NCI-H345 (cell line): ENCODE data around the gene TUBGCP6.
"Not testable (repeated sequence)": the region's sequence is repeated elsewhere in the genome, so short reads cannot be mapped to it uniquely, and the experiment has no call there.

ENCODE experiments used
- DNase-seq: peaks from one replicate; lab custom pipeline; 2025; lab: John Stamatoyannopoulos, UW

Gene TUBGCP6

GRCh38 chr22:50278956-50279619, 34.3 kb upstream of the TUBGCP6 start:
- no peak for DNase-seq

DNA sequence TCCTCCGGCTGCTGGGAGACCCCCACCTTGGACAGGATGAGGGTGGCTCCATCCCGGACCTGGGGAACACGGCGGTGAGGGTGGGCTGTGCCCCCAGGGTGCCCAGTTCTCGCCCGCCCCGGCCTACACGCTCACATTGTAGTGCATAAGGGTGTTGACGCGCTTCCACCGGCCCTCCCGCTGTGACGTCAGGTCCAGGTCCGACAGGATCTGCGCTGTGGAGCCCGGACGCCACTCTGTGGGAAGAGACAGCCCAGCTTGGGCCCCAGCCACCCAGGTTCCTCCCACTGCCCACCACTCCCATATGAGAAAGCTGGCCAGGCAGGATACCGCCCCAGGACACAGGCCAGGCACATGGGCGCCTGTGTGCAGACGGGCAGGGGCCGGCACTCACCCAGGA, 33.6 kb upstream of the TUBGCP6 start:
- DNase-seq: no peak

DNA sequence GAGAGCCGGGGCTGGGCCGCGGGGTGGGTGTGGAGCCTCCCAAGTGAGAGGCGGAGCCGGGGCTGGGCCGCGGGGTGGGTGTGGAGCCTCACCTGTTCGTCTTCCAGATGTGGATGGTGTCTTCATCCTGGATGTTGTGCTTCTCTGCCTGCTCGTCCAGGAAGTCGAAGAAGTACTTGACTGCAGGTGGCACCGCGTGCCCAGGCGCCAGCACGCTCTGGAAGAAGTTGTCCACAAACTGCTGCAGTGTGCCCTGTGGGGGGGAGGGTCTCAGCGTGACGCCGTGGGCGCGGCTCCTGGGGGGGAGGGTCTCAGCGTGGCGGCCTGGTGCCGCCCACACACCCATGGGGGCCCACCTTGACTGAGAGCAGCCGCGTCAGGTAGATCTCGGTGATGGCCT, 32.9 kb upstream of the TUBGCP6 start:
- DNase-seq: no peak

DNA sequence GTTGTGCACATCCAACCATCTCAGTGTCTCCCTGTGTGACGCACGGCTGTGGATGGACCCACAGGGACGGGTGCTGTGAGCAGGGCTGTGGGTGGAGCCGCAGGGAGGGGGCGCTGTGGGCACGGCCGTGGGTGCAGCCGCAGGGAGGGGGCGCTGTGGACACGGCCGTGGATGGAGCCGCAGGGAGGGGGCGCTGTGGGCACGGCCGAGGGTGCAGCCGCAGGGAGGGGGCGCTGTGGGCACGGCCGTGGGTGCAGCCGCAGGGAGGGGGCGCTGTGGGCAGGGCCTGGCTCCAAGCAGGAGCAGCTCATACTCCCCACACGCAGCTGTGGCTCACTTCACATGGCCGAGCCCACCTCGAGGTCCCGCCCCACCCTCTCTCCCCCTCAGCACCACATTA, 31.3 kb upstream of the TUBGCP6 start:
- no peak for DNase-seq

GRCh38 chr22:50275181-50276055, 30.6 kb upstream of the TUBGCP6 start:
- DNase-seq: no peak

GRCh38 chr22:50274771-50275170, 29.9 kb upstream of the TUBGCP6 start:
- no peak for DNase-seq

- peak; percentile 27 for DNase-seq
These were observed 29.5 kb upstream of the TUBGCP6 start for GRCh38 chr22:50274311-50274710.

DNA sequence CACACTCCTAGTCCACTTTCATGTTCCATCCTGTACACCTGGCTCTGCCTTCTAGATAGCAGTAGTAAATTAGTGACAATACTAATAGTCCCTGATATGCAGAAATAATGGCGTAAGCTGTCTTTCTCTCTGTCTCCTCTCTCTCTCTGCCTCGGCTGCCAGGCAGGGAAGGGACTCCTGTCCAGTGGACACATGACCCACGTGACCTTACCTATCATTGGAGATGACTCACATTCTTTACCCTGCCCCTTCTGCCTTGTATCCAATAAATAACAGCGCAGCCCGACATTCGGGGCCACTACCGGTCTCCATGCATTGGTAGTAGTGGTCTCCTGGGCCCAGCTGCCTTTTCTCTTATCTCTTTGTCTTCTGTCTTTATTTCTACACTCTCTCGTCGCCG, 29.0 kb upstream of the TUBGCP6 start:
- DNase-seq: not testable (repeated sequence)

DNA sequence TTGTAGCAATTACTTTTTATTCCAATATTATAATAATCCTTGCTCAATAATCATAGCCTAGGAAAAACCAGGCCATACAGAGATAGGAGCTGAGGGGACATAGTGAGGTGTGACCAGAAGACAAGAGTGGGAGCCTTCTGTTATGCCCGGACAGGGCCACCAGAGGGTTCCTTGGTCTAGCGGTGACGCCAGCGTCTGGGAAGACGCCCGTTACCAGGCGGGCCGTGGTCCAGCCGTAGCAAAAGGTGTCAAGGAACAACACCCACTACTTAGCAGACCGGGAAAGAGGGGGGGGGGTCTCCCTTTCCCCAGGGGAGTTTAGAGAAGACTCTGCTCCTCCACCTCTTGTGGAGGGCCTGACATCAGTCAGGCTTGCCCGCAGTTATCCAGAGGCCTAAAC, 28.5 kb upstream of the TUBGCP6 start:
- not testable (repeated sequence) for DNase-seq

DNA sequence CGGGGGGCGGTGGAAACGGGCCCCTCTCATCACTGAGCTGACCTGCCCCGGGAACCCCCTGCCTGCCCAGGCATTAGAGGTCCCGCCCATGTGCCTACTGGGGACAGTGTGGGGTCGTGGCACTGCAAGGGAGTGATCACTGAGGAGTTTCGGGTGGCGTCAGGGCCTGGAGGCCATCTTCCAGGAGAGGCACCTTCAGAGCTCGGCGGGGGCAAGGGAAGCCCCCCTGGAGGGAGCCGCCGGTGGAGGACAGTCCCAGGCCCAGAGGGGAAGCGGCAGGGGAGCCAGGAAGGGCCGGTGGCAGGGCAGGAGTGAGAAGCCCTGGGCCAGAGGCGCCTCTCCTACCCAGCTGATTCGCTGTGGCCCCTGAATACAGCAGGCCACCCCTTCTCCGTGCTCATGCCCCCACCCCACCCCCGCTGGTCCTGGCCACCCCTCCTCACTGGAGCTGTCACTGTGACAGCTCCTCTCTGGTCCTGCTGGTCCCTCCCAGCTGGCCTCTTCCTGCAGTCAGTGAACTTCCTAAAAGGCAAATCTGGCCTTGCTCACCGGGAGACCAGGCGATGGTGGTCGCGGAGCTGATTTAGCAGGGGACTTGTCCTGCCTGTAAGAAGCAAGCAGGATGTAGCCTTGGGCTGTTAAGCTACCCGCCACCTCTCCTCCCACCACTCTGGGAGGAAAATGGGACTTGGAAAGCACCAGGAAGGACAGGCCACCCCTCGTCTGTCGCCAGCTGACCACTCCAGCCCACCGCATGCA, 27.4 kb upstream of the TUBGCP6 start:
- no peak for DNase-seq

- peak; percentile 66 for DNase-seq
These were observed 26.7 kb upstream of the TUBGCP6 start for GRCh38 chr22:50271519-50271970.

DNA sequence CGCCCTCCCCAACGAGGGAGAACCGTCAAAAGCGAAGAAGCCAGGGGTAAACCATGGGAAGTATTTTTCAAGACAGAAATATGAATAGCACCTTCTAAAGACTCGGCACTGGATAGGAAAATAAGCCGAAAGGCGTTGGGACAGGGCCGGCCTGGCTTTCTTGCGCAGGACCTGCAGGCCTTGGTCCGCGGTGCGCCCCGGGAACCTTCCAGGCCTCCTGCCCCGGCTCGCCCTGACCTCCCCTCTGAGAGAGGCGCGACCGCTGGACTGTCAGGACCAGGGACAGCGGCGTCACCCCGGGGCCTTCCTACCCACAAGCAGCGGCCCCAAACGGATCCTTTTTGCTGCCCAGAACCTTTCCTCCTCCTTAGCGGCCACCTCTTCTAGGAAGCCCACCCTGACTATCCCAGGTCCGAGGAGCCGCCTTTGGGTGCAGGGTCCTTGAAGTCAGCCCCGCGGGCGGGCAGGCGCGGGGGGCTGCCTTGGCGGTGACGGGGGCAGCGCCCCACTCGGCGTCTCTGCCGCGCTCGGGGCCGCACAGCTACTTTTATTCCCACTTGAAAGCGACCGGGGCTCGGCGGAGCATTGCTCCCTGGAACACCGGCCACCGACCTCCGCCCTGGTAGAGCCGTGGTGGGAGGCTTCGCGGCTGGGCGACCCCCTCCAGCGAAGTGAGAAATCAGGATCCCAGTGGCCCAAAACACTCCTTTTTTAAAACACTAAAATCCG, 26.0 kb upstream of the TUBGCP6 start:
- DNase-seq: no peak

DNA sequence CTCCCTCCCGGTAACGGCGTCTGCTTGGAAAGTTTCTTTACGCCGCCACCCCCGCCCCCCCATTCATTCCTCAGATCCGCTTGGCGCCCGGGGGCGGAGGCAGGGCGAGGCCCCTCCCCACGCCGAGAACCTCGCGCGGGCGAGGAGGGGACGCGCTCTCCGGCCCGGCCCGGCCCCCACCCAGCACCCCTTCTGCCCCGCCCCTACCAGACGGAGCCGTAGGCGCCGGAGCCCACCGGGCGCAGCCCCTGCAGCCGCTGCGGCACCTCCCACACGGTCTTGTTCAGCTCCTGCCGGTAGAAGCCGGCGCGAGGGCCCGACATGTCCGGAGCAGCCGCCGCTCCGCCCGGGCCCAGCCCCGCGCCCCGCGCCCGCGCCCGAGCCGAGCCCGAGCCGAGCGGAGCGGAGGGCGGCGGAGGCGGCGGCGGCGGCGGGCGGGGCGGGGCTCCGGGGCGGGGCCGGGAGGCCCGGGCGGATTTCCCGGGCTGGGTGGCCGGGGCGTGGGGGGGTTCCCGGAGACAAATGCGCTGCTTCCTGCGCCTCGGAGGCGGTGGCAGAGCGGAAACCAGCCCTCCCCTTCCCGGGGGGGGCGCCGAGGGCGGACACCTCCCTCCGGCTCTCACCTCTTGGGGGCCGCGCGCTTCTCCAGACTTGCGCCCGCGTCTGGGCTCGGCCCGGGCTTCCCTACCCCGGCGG, 25.3 kb upstream of the TUBGCP6 start, which contains the start of gene MAPK11:
TSS of gene MAPK11 (minus strand) at position 411 of the 696 bp plus-strand sequence. CDS start at position 323, 88 bp downstream.
- DNase-seq: peak; percentile 20

DNA sequence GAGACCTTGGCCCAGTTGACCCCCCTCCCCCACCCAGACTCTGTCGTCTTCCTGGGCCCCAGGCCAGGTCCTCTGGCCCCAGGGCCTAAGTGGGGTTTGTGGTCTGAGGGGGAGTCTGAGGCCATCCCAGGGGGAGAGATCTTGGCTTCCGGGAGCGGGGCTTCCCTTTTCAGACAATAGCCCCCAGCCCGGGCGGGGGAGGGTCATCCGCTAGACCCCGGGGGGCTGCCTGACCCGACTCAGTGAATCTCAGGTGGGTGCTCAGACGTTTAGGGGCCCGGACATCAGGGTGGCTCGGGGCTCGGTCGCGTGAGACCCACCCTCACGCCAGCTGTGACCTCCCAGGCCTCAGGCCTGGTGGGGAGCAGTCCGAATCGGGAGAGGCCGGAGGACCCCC, 24.7 kb upstream of the TUBGCP6 start:
- DNase-seq: no peak

DNA sequence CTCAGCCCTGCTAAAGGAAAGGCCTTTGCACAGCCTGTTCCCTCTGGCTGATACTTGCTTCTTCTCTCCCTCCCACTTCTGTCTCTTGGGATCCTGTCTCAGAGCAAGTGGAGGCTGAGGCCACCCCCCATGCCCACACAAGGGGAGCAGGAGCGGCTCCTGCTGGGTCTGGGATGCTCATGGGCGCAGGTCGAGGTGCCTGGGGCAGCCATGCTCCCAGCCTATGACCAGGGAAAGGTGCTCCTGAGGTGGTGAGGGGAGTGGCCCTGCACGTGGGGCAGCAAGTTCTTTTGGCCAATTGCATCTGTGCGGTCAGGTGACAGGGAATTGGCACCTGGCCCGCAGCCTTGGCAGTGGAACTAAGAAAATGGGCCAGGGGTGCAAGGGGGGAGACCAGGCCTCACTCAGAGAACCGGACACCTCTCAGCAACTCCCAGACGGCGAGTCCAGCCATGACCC, 23.9 kb upstream of the TUBGCP6 start:
- peak; percentile 17 for DNase-seq

DNA sequence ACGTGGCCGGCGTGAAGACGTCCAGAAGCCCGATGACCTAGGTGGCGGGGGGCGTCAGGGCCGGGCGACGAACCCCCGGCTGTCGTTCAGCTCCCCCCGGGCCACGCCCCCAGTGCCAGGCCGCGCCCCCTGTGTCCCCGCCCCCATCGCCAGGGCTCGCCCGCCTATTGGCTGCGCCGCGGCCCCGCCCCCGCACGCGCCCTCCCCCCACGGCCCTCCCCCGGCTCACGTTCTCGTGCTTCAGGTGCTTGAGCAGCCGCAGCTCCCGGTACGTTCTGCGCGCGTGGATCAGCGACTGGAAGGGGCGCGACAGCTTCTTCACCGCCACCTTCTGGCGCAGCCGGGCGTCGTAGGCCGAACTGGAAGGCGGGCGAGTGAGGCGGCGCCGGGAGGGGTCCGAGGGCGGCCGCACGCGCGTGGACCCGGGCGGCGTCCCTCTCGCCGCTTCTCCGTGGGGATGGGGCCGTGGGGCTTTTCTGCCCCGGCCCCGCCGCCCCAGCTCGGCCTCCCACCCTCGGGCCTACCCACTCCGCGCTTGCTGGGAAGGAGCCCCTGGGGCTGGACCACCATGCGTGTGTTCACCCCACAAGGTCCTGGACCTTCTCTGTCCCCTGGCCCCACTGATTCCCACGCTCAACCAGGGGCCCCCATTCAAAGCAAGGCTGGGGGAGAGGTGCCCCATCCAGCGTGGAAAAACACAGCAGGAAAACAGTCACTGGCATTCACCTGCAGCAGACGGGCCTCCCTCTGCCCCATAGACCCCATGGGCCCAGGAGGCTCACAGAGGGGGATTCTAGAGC, 23.0 kb upstream of the TUBGCP6 start:
- DNase-seq: peak; percentile 23

DNA sequence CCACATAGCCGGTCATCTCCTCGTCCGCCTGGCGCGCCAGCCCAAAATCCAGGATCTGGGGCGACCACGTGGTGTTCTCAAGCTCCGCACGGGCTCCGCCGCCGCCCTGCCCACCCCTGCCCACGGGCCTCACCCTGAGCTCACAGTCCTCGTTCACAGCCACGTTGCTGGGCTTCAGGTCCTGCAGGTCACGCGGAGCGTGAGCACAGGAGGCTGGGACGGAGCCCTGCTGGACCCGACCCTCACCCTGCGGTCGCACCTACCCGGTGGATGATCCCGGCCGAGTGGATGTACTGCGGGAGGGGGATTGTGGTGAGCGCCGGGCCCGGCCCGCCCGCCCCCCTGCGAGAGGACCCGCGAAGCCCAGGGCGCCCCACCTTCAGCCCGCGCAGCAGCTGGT, 22.2 kb upstream of the TUBGCP6 start:
- DNase-seq: no peak

GRCh38 chr22:50264946-50265669, 20.3 kb upstream of the TUBGCP6 start:
- DNase-seq: no peak

- DNase-seq: no peak
These were observed 19.4 kb upstream of the TUBGCP6 start for GRCh38 chr22:50264104-50264745.
